Panc1 (cell line): ENCODE measurements around the gene C3orf80. TPM values are rescaled to one million over a fixed set of nuclear protein-coding genes. Genes with fewer than 3 reads are reported as not detected.

Experiments
- ATAC-seq: fragments of 200-7000 bp; cut with Tn5 transposase; 2 replicates; pipeline ENCODE4 v1.9.1; 2020; ENCODE audit warnings: mild to moderate bottlenecking, moderate library complexity
- BruUV-seq: library from RNA; stranded (reverse); fragments of 400-500 nt; replicated peaks from 2 replicates; lab custom pipeline; 2021; lab: Mats Ljungman, UMichigan
- CTCF ChIA-PET: fragments of 300-600 bp; sonication (Branson Sonifier 250); formaldehyde crosslinking; loops from one replicate; lab custom pipeline; 2022; ENCODE audit warnings: antibody characterized with exemption; lab: Charles Lee
- POLR2A ChIA-PET: fragments of 300-600 bp; sonication (Branson Sonifier 250); formaldehyde crosslinking; loops from one replicate; lab custom pipeline; 2022; ENCODE audit warnings: antibody characterized with exemption; lab: Charles Lee
- DNase-seq: peaks from one replicate; pipeline ENCODE4 v3.0.0-alpha.2; 2010; ENCODE audit warnings: low read depth, low spot score
- H3K27ac ChIP-seq: 2 replicates; pipeline ENCODE4 v1.5.1; 2011; ENCODE audit warnings: mild to moderate bottlenecking, low read length, inconsistent platforms
- H3K27me3 ChIP-seq: fragments of 200-500 bp; sonication (Bioruptor generic); 2 replicates; pipeline ENCODE4 v1.6.0; 2014; ENCODE audit warnings: low read length, inconsistent platforms; ENCODE audit not compliant: control insufficient read depth, insufficient read depth
- H3K36me3 ChIP-seq: fragments of 200-500 bp; sonication (Bioruptor generic); 2 replicates; pipeline ENCODE4 v1.5.1; 2014; ENCODE audit warnings: inconsistent platforms, mild to moderate bottlenecking, low read length, moderate library complexity; ENCODE audit not compliant: control insufficient read depth, insufficient read depth
- H3K4me1 ChIP-seq: 2 replicates; pipeline ENCODE4 v1.5.1; 2011; ENCODE audit warnings: inconsistent platforms, mild to moderate bottlenecking, low read length, moderate library complexity; ENCODE audit not compliant: control insufficient read depth, insufficient read depth
- H3K4me3 ChIP-seq, 2 experiments: 2 replicates each; pipeline ENCODE4 v1.5.1; 2011 to 2012; ENCODE audit warnings: low read depth in 2 of 2, low read length in 2 of 2, mild to moderate bottlenecking in 2 of 2, inconsistent platforms in 1 of 2, moderate library complexity in 1 of 2
- H3K9me3 ChIP-seq: fragments of 200-500 bp; sonication (Bioruptor generic); 2 replicates; pipeline ENCODE4 v1.5.1; 2014; ENCODE audit warnings: low read depth, mild to moderate bottlenecking, inconsistent platforms, low read length, moderate library complexity; ENCODE audit not compliant: control insufficient read depth, insufficient read depth
- CTCF ChIP-seq: fragments of 450-650 bp; IDR thresholded peaks from 2 replicates; pipeline ENCODE4 v1.5.1; 2017; ENCODE audit warnings: mild to moderate bottlenecking
- POLR2AphosphoS5 ChIP-seq: IDR thresholded peaks from 2 replicates; pipeline ENCODE4 v1.6.1; 2012; ENCODE audit warnings: mild to moderate bottlenecking, low read depth, low read length, moderate library complexity
- SIN3A ChIP-seq: IDR thresholded peaks from 2 replicates; pipeline ENCODE4 v1.6.1; 2012; ENCODE audit warnings: low read depth, mild to moderate bottlenecking, low read length, moderate library complexity, borderline replicate concordance; ENCODE audit not compliant: insufficient read depth
- TCF7L2 ChIP-seq: IDR thresholded peaks from 2 replicates; pipeline ENCODE4 v1.6.1; 2011; ENCODE audit warnings: mild to moderate bottlenecking, low read depth, low read length, inconsistent platforms
- in situ Hi-C: cut with HindIII; loops from 2 replicates; pipeline ENCODE4 v1.10.0; 2016; ENCODE audit warnings: low sequenced_read_pairs, low pct_unique_long_range_greater_than_20kb
- intact Hi-C: fragments of 100-400 bp; cut with micrococcal nuclease; formaldehyde crosslinking; loops from one replicate; pipeline ENCODE4 v1.10.0; 2022; ENCODE audit not compliant: unreplicated experiment
- total RNA-seq: library from RNA; stranded (reverse); gene quantifications from one replicate; pipeline ENCODE4 v1.2.1, GENCODE V29; 2021; ENCODE audit not compliant: unreplicated experiment
- TF ChIP-seq, protein P1 (sequence below), 2 experiments: IDR thresholded peaks; 2 replicates each; pipeline ENCODE4 v1.6.1; 2011 to 2012; ENCODE audit warnings: low read depth in 2 of 2, control low read depth in 1 of 2, low read length in 1 of 2, mild to moderate bottlenecking in 1 of 2, moderate library complexity in 1 of 2; ENCODE audit not compliant: insufficient read depth in 1 of 2

Gene C3orf80
- total RNA-seq, 1 experiment from 2014 or later = 0.05 TPM

- CTCF ChIA-PET = no interaction called here
- Histone ChIP-seq H3K27me3 (peaks cover 15% of the 10 kb centered on the region), H3K27ac (no peak overlapping the region), H3K36me3 (no peaks in the 10 kb centered on the region), H3K4me1 (no peaks in the 10 kb centered on the region), H3K4me3 (no peak overlapping the region), H3K9me3 (no peaks in the 10 kb centered on the region)
- intact Hi-C loops (no loop called here), in situ Hi-C loops (no loop called here)
- DNase-seq (no peak), ATAC-seq (no peak)
- BruUV-seq = no TSS peak
- POLR2A ChIA-PET = no interaction called here
- TF ChIP-seq SIN3A = no peak
These were observed 14.9 kb upstream of the C3orf80 start for GRCh38 chr3:160210341-160210740.

- DNase-seq = peak; percentile 12
- Histone ChIP-seq H3K9me3 (no peaks in the 10 kb centered on the region), H3K36me3 (no peaks in the 10 kb centered on the region), H3K4me1 (no peaks in the 10 kb centered on the region), H3K27me3 (peaks cover 15% of the 10 kb centered on the region), H3K4me3 (no peak overlapping the region), H3K27ac (no peak overlapping the region)
- BruUV-seq = no TSS peak
- in situ Hi-C loops (no loop called here), intact Hi-C loops (no loop called here)
- CTCF ChIA-PET = interaction anchor here (0.6 kb wide), 1 partner anchor 139 kb away, joined by 5 read pairs; no protein-coding TSS in a partner anchor
- ATAC-seq = no peak
- TF ChIP-seq CTCF (peak; percentile 23; the same call in 1 of the 2 replicates), SIN3A (no peak), POLR2AphosphoS5 (no peak), TCF7L2 (no peak)
- TF ChIP-seq, protein P1, sequence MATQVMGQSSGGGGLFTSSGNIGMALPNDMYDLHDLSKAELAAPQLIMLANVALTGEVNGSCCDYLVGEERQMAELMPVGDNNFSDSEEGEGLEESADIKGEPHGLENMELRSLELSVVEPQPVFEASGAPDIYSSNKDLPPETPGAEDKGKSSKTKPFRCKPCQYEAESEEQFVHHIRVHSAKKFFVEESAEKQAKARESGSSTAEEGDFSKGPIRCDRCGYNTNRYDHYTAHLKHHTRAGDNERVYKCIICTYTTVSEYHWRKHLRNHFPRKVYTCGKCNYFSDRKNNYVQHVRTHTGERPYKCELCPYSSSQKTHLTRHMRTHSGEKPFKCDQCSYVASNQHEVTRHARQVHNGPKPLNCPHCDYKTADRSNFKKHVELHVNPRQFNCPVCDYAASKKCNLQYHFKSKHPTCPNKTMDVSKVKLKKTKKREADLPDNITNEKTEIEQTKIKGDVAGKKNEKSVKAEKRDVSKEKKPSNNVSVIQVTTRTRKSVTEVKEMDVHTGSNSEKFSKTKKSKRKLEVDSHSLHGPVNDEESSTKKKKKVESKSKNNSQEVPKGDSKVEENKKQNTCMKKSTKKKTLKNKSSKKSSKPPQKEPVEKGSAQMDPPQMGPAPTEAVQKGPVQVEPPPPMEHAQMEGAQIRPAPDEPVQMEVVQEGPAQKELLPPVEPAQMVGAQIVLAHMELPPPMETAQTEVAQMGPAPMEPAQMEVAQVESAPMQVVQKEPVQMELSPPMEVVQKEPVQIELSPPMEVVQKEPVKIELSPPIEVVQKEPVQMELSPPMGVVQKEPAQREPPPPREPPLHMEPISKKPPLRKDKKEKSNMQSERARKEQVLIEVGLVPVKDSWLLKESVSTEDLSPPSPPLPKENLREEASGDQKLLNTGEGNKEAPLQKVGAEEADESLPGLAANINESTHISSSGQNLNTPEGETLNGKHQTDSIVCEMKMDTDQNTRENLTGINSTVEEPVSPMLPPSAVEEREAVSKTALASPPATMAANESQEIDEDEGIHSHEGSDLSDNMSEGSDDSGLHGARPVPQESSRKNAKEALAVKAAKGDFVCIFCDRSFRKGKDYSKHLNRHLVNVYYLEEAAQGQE (IDR thresholded peaks at IDR 0.05; ENCODE audit: insufficient read depth in 1 of 2, low read depth in 2 of 2, low read length in 1 of 2) = no peak
- POLR2A ChIA-PET = no interaction called here
These were observed 14.4 kb upstream of the C3orf80 start for GRCh38 chr3:160210799-160211221.

- DNase-seq = no peak
- in situ Hi-C loops = no loop called here
- H3K4me3 ChIP-seq = no peak overlapping the region
- H3K4me1 ChIP-seq = no peaks in the 10 kb centered on the region
- intact Hi-C loops = no loop called here
- ChIA-PET POLR2A (no interaction called here), CTCF (interaction anchor here (0.6 kb wide), 1 partner anchor 440 kb away, joined by 3 read pairs; no protein-coding TSS in a partner anchor)
- H3K27ac ChIP-seq = no peak overlapping the region
- no peak for TF ChIP-seq TCF7L2
- TF ChIP-seq, protein P1 (IDR thresholded peaks at IDR 0.05; ENCODE audit: insufficient read depth in 1 of 2, low read depth in 2 of 2, low read length in 1 of 2) = no peak
- TF ChIP-seq SIN3A = no peak
- no peak for TF ChIP-seq POLR2AphosphoS5
- TF ChIP-seq CTCF = no peak
- ATAC-seq = no peak
- no peaks in the 10 kb centered on the region for H3K36me3 ChIP-seq
- H3K27me3 ChIP-seq = peaks cover 11% of the 10 kb centered on the region
- H3K9me3 ChIP-seq = no peaks in the 10 kb centered on the region
- BruUV-seq = no TSS peak
These were observed 12.0 kb upstream of the C3orf80 start for GRCh38 chr3:160213191-160213590.
